HG03159 (cell line): ENCODE measurements around the gene ACBD5.
A peak's percentile ranks its signal among the peaks of the same experiment; 100 is the strongest.
"Not testable (repeated sequence)": the region's sequence is repeated elsewhere in the genome, so short reads cannot be mapped to it uniquely, and the experiment has no call there.

Experiments used
- ATAC-seq: cut with Tn5 transposase; IDR thresholded peaks from one replicate; pipeline ENCODE4 v1.9.1; 2021; ENCODE audit warnings: mild to moderate bottlenecking, moderate library complexity; ENCODE audit not compliant: unreplicated experiment

The ACBD5 gene

GRCh38 chr10:27240212-27241009 is at the start of gene ACBD5:
ACBD5 (minus strand) TSS chr10:27240797; CDS start chr10:27240688, 109 bp downstream.
- peak; percentile 46 for ATAC-seq

GRCh38 chr10:27285093-27285492 is 44.5 kb upstream of the ACBD5 start:
- ATAC-seq: no peak

- ATAC-seq: no peak
Observed at GRCh38 chr10:27276581-27276980, 36.0 kb upstream of the ACBD5 start.

- ATAC-seq: not testable (repeated sequence)
Observed at GRCh38 chr10:27266025-27266424, 25.4 kb upstream of the ACBD5 start.

GRCh38 chr10:27262788-27263187 is 22.2 kb upstream of the ACBD5 start:
- ATAC-seq: not testable (repeated sequence)

GRCh38 chr10:27258838-27259812 is 18.5 kb upstream of the ACBD5 start:
- ATAC-seq: no peak

- no peak for ATAC-seq
Observed at GRCh38 chr10:27258492-27258837, 17.9 kb upstream of the ACBD5 start.

GRCh38 chr10:27256299-27257189 is 15.9 kb upstream of the ACBD5 start:
- ATAC-seq: no peak

GRCh38 chr10:27253576-27253975 is 13.0 kb upstream of the ACBD5 start:
- ATAC-seq: no peak

- ATAC-seq: peak; percentile 98
Observed at GRCh38 chr10:27252267-27253000, 11.8 kb upstream of the ACBD5 start.

- no peak for ATAC-seq
Observed at GRCh38 chr10:27251554-27251953, 11.0 kb upstream of the ACBD5 start.

GRCh38 chr10:27248215-27248614 is 7.6 kb upstream of the ACBD5 start:
- no peak for ATAC-seq

GRCh38 chr10:27247441-27247840 is 6.8 kb upstream of the ACBD5 start:
- ATAC-seq: no peak

- ATAC-seq: no peak
Observed at GRCh38 chr10:27247006-27247405, 6.4 kb upstream of the ACBD5 start.

- ATAC-seq: no peak
Observed at GRCh38 chr10:27245836-27246235, 5.2 kb upstream of the ACBD5 start.

- no peak for ATAC-seq
Observed at GRCh38 chr10:27244976-27245375, 4.4 kb upstream of the ACBD5 start.

GRCh38 chr10:27242951-27243551 is 2.5 kb upstream of the ACBD5 start:
- peak; percentile 38 for ATAC-seq

- ATAC-seq: no peak
Observed at GRCh38 chr10:27242473-27242950, 1.9 kb upstream of the ACBD5 start.

GRCh38 chr10:27241652-27242472 is 1.3 kb upstream of the ACBD5 start:
- ATAC-seq: peak; percentile 62
